ENCODE results near the gene MYEF2. TPM values are rescaled to one million over a fixed set of nuclear protein-coding genes. Genes with fewer than 3 reads are reported as not detected.

Gene MYEF2
- total and polyA plus RNA-seq, 3 experiments from 2014 or later: 1.2 to 9.8 (median 9.8) TPM

DNA sequence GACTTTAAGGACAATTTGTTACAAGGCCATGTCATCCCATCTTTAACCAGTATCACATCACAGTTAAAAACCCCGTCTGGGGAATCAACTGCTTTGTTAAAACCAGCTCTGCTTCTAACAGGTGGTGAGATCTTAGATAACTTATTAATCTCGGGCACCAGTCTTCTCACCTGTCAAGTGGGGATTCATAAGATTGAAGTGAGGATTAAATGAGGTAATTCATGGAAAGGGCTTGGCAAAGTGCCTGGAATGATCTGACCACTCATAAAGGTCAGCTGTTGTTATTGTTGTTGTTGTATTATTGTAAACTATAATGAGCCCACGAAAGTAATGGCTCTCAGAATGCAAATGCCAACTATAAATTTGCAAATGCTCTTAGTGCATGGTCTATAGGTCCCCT, 87.4 kb downstream of the MYEF2 start:
- Histone ChIP-seq H3K4me3 (ENCODE audit: low read length) (no peak overlapping the region), H3K27me3 (ENCODE audit: insufficient read depth, low read length, poor library complexity, severe bottlenecking) (no peaks in the 10 kb centered on the region), H3K4me1 (ENCODE audit: insufficient read depth, low read length) (no peaks in the 10 kb centered on the region), H3K36me3 (ENCODE audit: insufficient read depth, low read length) (no peaks in the 10 kb centered on the region), H3K27ac (ENCODE audit: low read depth, low read length) (no peak overlapping the region), H3K9me3 (ENCODE audit: low read length) (no peaks in the 10 kb centered on the region)
- no peak for DNase-seq
- H3K27me3 Mint-ChIP-seq: peaks cover 2 to 3% of the 10 kb centered on the region in 2 donors
- H3K9me3 Mint-ChIP-seq: peaks cover 0 to 2% (median 0%) of the 10 kb centered on the region in 5 donors
- H3K4me1 Mint-ChIP-seq: no peaks in the 10 kb centered on the region
- H3K27ac Mint-ChIP-seq: no peak overlapping the region
- CTCF ChIA-PET: no interaction called here
- peaks cover 0 to 2% (median 0%) of the 10 kb centered on the region in 3 donors for H3K36me3 Mint-ChIP-seq
- no peak overlapping the region for H3K4me3 Mint-ChIP-seq
- POLR2A ChIA-PET: no interaction called here

DNA sequence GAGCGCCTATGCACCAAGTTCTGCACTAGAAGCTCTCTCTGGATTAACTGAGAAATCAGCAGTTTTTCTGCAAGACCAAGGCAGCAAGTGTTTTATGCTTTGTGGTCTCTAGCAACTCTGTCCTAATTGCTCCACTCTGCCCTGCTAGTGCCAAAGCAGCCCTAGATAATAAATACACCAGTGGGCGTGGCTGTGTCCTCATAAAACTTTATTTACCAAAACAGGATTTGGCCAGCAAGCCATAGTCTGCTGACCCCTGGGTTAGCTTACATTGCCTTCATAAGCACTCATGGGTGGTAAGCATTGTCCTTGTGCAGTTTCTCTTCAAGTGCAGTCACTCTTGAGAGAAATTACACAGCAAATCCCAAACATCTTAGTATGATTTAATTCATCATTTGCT, 88.0 kb downstream of the MYEF2 start:
- H3K9me3 ChIP-seq (ENCODE audit: low read length): no peaks in the 10 kb centered on the region
- POLR2A ChIA-PET: no interaction called here
- peaks cover 0 to 2% (median 0%) of the 10 kb centered on the region in 3 donors for H3K36me3 Mint-ChIP-seq

DNA sequence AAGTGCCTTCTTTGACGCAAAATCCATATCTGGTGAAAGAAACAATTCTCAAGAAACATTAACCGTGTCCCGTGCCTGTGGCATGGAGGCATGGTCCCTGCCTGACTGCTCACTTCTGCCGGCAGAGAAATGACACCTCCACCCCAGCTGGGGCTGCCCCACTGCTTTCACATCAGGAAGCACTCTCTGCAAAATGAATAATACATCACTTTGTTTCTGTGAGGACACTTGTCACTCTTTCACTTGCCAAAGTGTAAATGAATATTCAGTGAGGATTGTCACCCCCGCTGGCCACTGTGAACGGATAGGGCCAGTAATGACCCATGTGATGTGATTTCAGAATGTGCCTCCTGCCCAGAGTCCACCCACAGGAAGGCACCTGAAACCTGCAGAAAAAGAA, 88.4 kb downstream of the MYEF2 start:
- peaks cover 0 to 3% of the 10 kb centered on the region in 2 donors for H3K27me3 Mint-ChIP-seq
- no peaks in the 10 kb centered on the region for H3K4me1 Mint-ChIP-seq
- Histone ChIP-seq H3K4me1 (ENCODE audit: insufficient read depth, low read length) (no peaks in the 10 kb centered on the region), H3K27me3 (ENCODE audit: insufficient read depth, low read length, poor library complexity, severe bottlenecking) (no peaks in the 10 kb centered on the region), H3K36me3 (ENCODE audit: insufficient read depth, low read length) (no peaks in the 10 kb centered on the region), H3K9me3 (ENCODE audit: low read length) (no peaks in the 10 kb centered on the region), H3K4me3 (ENCODE audit: low read length) (no peak overlapping the region), H3K27ac (ENCODE audit: low read depth, low read length) (no peak overlapping the region)
- DNase-seq: no peak
- H3K4me3 Mint-ChIP-seq: no peak overlapping the region
- H3K27ac Mint-ChIP-seq: no peak overlapping the region
- H3K36me3 Mint-ChIP-seq: peaks cover 0 to 2% (median 0%) of the 10 kb centered on the region in 3 donors
- POLR2A ChIA-PET: no interaction called here
- peaks cover 0 to 2% (median 0%) of the 10 kb centered on the region in 5 donors for H3K9me3 Mint-ChIP-seq
- CTCF ChIA-PET: no interaction called here

More for the DNA sequence above, 88.0 kb downstream of the MYEF2 start:
- Mint-ChIP-seq H3K9me3 (peaks cover 0 to 2% (median 0%) of the 10 kb centered on the region in 5 donors), H3K27ac (no peak overlapping the region), H3K4me3 (no peak overlapping the region), H3K27me3 (peaks cover 0 to 3% of the 10 kb centered on the region in 2 donors), H3K4me1 (no peaks in the 10 kb centered on the region)
- H3K4me3 ChIP-seq (ENCODE audit: low read length): no peak overlapping the region
- H3K36me3 ChIP-seq (ENCODE audit: insufficient read depth, low read length): no peaks in the 10 kb centered on the region
- DNase-seq: no peak
- H3K27me3 ChIP-seq (ENCODE audit: insufficient read depth, low read length, poor library complexity, severe bottlenecking): no peaks in the 10 kb centered on the region
- no peaks in the 10 kb centered on the region for H3K4me1 ChIP-seq (ENCODE audit: insufficient read depth, low read length)
- no peak overlapping the region for H3K27ac ChIP-seq (ENCODE audit: low read depth, low read length)
- CTCF ChIA-PET: no interaction called here

DNA sequence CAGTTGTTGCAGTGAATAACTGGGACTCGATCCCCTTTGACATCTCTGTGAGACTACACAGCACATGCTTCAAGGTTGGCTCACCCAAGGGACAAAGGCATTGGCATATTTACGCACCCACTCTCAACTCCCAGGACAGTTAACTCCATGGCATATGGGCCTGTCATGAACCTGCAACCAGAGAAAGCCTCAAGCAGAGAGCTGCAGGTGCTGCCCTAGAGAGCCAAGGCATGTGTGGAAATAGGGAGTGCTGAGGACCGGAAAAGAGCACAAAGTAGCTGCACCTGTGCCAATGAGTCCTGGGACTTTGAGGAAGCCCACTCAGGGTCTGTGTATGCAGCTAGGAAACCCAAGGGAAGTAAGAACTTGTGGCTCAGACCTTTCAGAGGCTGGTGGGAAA, 90.3 kb downstream of the MYEF2 start:
- Mint-ChIP-seq H3K36me3 (peaks cover 0 to 2% (median 0%) of the 10 kb centered on the region in 3 donors), H3K4me3 (no peak overlapping the region), H3K4me1 (no peaks in the 10 kb centered on the region), H3K27ac (no peak overlapping the region), H3K9me3 (peaks cover 0 to 2% (median 0%) of the 10 kb centered on the region in 5 donors), H3K27me3 (peaks cover 0 to 3% of the 10 kb centered on the region in 2 donors)
- H3K4me1 ChIP-seq (ENCODE audit: insufficient read depth, low read length): no peaks in the 10 kb centered on the region
- H3K9me3 ChIP-seq (ENCODE audit: low read length): no peaks in the 10 kb centered on the region
- H3K27me3 ChIP-seq (ENCODE audit: insufficient read depth, low read length, poor library complexity, severe bottlenecking): no peaks in the 10 kb centered on the region
- H3K36me3 ChIP-seq (ENCODE audit: insufficient read depth, low read length): no peaks in the 10 kb centered on the region
- no peak overlapping the region for H3K4me3 ChIP-seq (ENCODE audit: low read length)
- H3K27ac ChIP-seq (ENCODE audit: low read depth, low read length): no peak overlapping the region
- DNase-seq: no peak
- POLR2A ChIA-PET: no interaction called here
- CTCF ChIA-PET: no interaction called here

DNA sequence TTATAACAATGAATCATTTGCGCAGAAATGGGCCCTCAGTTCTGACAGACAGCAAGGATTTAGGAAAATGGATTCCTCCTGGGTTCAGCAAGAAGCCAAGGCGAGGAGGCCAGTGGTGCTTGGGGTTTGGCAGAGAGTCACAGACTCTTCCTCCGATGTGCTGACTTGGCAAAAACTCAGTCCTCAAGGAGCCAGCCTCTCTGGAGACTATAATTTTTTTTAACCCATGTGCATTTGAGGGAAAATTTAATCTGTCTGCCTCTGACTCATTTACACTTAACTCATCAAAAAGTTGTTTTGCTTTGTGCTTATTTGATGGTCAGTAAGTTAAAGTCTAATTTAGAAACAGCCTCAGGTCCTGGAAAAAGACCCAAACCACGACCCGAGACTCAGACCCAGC, 91.5 kb downstream of the MYEF2 start:
- no peaks in the 10 kb centered on the region for H3K4me1 Mint-ChIP-seq
- H3K4me1 ChIP-seq (ENCODE audit: insufficient read depth, low read length): no peaks in the 10 kb centered on the region
- no peak for DNase-seq
- peaks cover 0 to 2% (median 0%) of the 10 kb centered on the region in 5 donors for H3K9me3 Mint-ChIP-seq
- H3K27me3 Mint-ChIP-seq: peaks cover 0 to 9% of the 10 kb centered on the region in 2 donors
- ChIA-PET CTCF (no interaction called here), POLR2A (no interaction called here)
- H3K9me3 ChIP-seq (ENCODE audit: low read length): no peaks in the 10 kb centered on the region
- H3K27ac Mint-ChIP-seq: no peak overlapping the region
- H3K36me3 Mint-ChIP-seq: peaks cover 0 to 2% (median 0%) of the 10 kb centered on the region in 3 donors
- no peak overlapping the region for H3K4me3 ChIP-seq (ENCODE audit: low read length)
- no peak overlapping the region for H3K27ac ChIP-seq (ENCODE audit: low read depth, low read length)
- no peaks in the 10 kb centered on the region for H3K27me3 ChIP-seq (ENCODE audit: insufficient read depth, low read length, poor library complexity, severe bottlenecking)
- H3K36me3 ChIP-seq (ENCODE audit: insufficient read depth, low read length): no peaks in the 10 kb centered on the region
- H3K4me3 Mint-ChIP-seq: no peak overlapping the region

DNA sequence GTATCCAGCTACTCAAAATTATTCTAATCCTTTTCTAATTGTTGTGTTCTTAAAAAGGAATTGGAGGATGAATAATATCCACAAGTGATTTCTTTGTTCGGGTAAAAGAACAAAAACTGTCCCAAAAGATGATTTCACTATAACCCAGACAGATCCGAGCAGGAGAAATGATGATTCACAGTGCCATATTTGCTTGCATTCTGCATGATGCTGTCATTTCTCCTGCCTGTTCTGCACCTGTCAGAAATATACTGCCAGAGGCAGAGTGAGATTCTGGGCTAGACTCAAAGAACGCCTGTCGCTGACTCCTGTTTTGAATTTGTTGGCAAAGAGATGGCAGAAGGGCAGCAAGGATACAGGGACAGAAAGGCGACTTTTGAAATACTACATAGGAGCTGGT, 92.0 kb downstream of the MYEF2 start:
- ChIA-PET CTCF (no interaction called here), POLR2A (no interaction called here)
- Mint-ChIP-seq H3K27ac (no peak overlapping the region), H3K4me3 (no peak overlapping the region), H3K36me3 (peaks cover 0 to 2% (median 0%) of the 10 kb centered on the region in 3 donors), H3K9me3 (peaks cover 0 to 2% (median 0%) of the 10 kb centered on the region in 5 donors), H3K4me1 (no peaks in the 10 kb centered on the region), H3K27me3 (peaks cover 0 to 9% of the 10 kb centered on the region in 2 donors)
- H3K9me3 ChIP-seq (ENCODE audit: low read length): no peaks in the 10 kb centered on the region
- no peaks in the 10 kb centered on the region for H3K36me3 ChIP-seq (ENCODE audit: insufficient read depth, low read length)
- no peak for DNase-seq
- no peak overlapping the region for H3K27ac ChIP-seq (ENCODE audit: low read depth, low read length)
- H3K4me3 ChIP-seq (ENCODE audit: low read length): no peak overlapping the region
- no peaks in the 10 kb centered on the region for H3K27me3 ChIP-seq (ENCODE audit: insufficient read depth, low read length, poor library complexity, severe bottlenecking)
- H3K4me1 ChIP-seq (ENCODE audit: insufficient read depth, low read length): no peaks in the 10 kb centered on the region

DNA sequence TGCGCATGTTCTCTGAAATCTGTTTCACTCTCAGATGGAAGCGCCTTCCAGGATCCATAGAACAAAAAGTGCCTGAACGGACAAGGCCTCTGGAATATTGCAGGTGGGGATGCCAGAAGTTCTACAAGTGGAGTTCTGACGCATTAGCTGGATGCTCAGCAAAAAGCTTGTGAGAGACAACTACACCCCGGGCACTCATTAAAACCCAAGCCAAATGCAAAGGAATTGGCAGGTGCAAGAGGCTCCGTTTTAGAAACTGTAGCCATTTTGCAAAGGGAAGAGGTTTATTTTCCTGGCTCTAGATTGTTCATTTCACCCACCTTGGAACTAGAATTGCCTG, 92.5 kb downstream of the MYEF2 start:
- no peak for DNase-seq
- Histone ChIP-seq H3K4me3 (ENCODE audit: low read length) (no peak overlapping the region), H3K36me3 (ENCODE audit: insufficient read depth, low read length) (no peaks in the 10 kb centered on the region), H3K9me3 (ENCODE audit: low read length) (no peaks in the 10 kb centered on the region), H3K27ac (ENCODE audit: low read depth, low read length) (no peak overlapping the region), H3K27me3 (ENCODE audit: insufficient read depth, low read length, poor library complexity, severe bottlenecking) (no peaks in the 10 kb centered on the region), H3K4me1 (ENCODE audit: insufficient read depth, low read length) (no peaks in the 10 kb centered on the region)
- no peaks in the 10 kb centered on the region for H3K4me1 Mint-ChIP-seq
- CTCF ChIA-PET: no interaction called here
- peaks cover 0 to 2% (median 0%) of the 10 kb centered on the region in 5 donors for H3K9me3 Mint-ChIP-seq
- POLR2A ChIA-PET: no interaction called here
- peaks cover 0 to 2% (median 0%) of the 10 kb centered on the region in 3 donors for H3K36me3 Mint-ChIP-seq
- H3K4me3 Mint-ChIP-seq: no peak overlapping the region
- H3K27me3 Mint-ChIP-seq: peaks cover 0 to 9% of the 10 kb centered on the region in 2 donors
- no peak overlapping the region for H3K27ac Mint-ChIP-seq

DNA sequence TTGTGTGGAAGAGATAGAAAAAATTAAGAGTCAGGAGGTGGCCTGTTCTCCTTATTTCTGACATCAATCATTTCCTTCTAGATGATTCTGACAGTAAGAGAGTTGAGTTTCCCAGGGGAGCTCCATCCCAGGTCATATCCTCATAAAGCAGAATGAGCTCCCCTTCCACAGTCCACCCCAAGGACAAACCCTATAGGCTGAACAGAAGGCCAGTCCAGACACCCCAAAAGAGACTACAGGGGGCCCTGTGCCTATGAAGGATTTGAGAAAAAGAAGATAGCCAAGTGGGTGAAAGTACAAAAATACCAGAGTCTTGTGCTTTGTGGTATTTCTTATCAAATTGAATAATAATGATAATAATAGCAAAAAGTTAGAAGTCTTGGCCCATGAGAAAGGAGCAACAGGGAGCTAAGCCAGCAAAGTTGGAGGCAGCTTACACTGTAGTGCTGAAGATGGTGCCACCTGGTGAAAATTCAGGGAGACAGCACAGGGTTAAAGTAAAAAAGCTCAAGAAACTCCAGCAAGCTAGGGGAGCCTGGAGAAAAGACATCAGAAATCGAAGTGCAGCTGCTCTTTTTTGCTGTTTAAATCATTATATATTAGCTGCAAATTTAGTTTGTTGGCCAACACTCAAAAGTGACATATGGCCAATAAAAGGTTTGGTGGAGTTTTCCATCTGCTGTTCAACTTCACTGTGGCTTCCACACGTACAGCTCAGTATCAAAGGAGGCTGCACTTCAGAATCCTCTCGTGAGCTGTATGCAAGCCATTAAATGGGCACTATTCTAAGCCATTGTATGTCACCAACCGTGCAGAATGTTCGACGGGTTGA, 93.1 kb downstream of the MYEF2 start:
- Histone ChIP-seq H3K27me3 (ENCODE audit: insufficient read depth, low read length, poor library complexity, severe bottlenecking) (no peaks in the 10 kb centered on the region), H3K4me3 (ENCODE audit: low read length) (no peak overlapping the region), H3K27ac (ENCODE audit: low read depth, low read length) (no peak overlapping the region), H3K9me3 (ENCODE audit: low read length) (no peaks in the 10 kb centered on the region), H3K36me3 (ENCODE audit: insufficient read depth, low read length) (no peaks in the 10 kb centered on the region), H3K4me1 (ENCODE audit: insufficient read depth, low read length) (no peaks in the 10 kb centered on the region)
- H3K27me3 Mint-ChIP-seq: peaks cover 0 to 9% of the 10 kb centered on the region in 2 donors
- no peaks in the 10 kb centered on the region for H3K4me1 Mint-ChIP-seq
- ChIA-PET CTCF (no interaction called here), POLR2A (no interaction called here)
- H3K9me3 Mint-ChIP-seq: peaks cover 0 to 2% (median 0%) of the 10 kb centered on the region in 5 donors
- no peak overlapping the region for H3K4me3 Mint-ChIP-seq
- peaks cover 0 to 2% (median 0%) of the 10 kb centered on the region in 3 donors for H3K36me3 Mint-ChIP-seq
- peak overlapping the region in 1 of 8 donors; percentile 22 for H3K27ac Mint-ChIP-seq
- DNase-seq: no peak
